ENCODE results near the gene COMMD7. TPM values are rescaled to one million over a fixed set of nuclear protein-coding genes. Genes with fewer than 3 reads are reported as not detected.

Gene COMMD7
- total RNA-seq, 1 donor from 2014 or later = 72.3 TPM

- no peaks in the 10 kb centered on the region for H3K27me3 Mint-ChIP-seq
- H3K4me1 Mint-ChIP-seq (ENCODE audit: unreplicated experiment) = peaks cover 28% of the 10 kb centered on the region
- H3K4me3 Mint-ChIP-seq = no peak overlapping the region
- DNase-seq (ENCODE audit: extremely low spot score, unreplicated experiment) = no peak
- no peak overlapping the region for H3K27ac Mint-ChIP-seq
- H3K9me3 Mint-ChIP-seq = no peaks in the 10 kb centered on the region
- TF ChIP-seq CTCF (conservative IDR thresholded peaks at IDR 0.05) = no peak
- H3K36me3 Mint-ChIP-seq = no peaks in the 10 kb centered on the region
Measured at GRCh38 chr20:32670773-32671455, 72.4 kb downstream of the COMMD7 start.

GRCh38 chr20:32667027-32667426, 76.2 kb downstream of the COMMD7 start:
- Mint-ChIP-seq H3K36me3 (no peaks in the 10 kb centered on the region), H3K4me3 (no peak overlapping the region), H3K27ac (peak overlapping the region; percentile 55), H3K9me3 (no peaks in the 10 kb centered on the region), H3K27me3 (no peaks in the 10 kb centered on the region), H3K4me1 (ENCODE audit: unreplicated experiment) (peaks cover 27% of the 10 kb centered on the region)
- no peak for TF ChIP-seq CTCF (conservative IDR thresholded peaks at IDR 0.05)
- no peak for DNase-seq (ENCODE audit: extremely low spot score, unreplicated experiment)

DNA sequence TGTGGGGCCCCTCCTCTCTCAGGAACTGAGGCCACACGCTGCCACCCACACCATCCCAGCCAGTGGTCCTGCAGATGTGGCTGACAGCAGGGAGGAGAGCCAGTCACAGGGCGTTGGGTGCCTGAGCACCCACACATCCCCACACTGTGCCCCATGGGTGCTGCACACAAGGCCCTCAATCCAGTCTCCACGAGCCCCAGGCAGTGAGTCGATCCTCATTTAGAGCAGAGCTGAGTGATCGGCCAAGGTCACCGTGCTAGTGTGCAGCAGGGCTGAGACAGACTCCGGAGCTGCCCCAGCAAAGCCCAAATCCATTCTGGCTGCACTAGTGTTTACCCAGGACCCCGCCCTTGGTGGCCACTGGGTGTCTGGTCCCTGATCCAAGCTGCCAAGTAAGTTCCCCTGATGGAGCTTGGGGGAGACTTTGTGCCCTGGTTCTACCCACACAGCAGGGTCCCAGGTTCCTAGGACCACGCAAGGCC, 78.5 kb downstream of the COMMD7 start:
- no peak for TF ChIP-seq CTCF (conservative IDR thresholded peaks at IDR 0.05)
- Mint-ChIP-seq H3K9me3 (no peaks in the 10 kb centered on the region), H3K27me3 (no peaks in the 10 kb centered on the region), H3K4me1 (ENCODE audit: unreplicated experiment) (peaks cover 27% of the 10 kb centered on the region), H3K27ac (no peak overlapping the region), H3K4me3 (no peak overlapping the region), H3K36me3 (no peaks in the 10 kb centered on the region)
- no peak for DNase-seq (ENCODE audit: extremely low spot score, unreplicated experiment)

DNA sequence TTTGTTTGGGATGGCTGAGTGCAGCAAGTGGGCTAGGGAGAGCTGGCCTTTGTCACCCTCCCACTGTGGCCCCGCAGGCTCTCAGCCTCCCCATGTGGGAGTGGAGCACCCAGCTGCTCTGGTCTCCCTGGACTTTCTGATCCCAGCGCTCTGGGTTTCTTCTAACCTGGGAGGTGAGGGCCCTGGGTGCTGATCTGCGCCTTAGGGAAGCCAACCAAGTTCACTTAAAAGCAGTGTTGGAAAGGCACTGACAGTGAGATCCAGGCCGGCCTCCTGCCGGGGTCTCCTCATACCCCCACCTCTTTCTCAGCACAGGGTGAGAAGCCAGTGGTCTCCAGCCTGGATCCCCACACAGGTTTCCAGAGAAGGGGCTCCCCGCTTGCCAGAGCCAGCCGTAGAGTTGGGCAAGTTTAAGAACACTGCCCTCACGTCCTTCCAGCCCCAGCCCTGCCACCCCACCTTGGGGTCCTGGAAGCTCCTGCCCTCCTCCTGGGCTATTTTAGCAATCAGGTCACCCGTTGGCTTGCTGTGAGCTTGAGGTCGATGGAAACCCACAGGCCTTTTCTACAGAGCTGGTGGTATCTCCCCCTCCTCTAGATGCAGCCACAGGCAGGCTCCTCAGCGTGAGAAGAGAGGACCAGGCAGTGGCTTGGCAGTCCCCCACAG, 79.1 kb downstream of the COMMD7 start:
- Mint-ChIP-seq H3K27me3 (no peaks in the 10 kb centered on the region), H3K9me3 (no peaks in the 10 kb centered on the region), H3K4me1 (ENCODE audit: unreplicated experiment) (peaks cover 27% of the 10 kb centered on the region), H3K27ac (no peak overlapping the region), H3K36me3 (no peaks in the 10 kb centered on the region), H3K4me3 (no peak overlapping the region)
- no peak for DNase-seq (ENCODE audit: extremely low spot score, unreplicated experiment)
- TF ChIP-seq CTCF (conservative IDR thresholded peaks at IDR 0.05) = no peak

DNA sequence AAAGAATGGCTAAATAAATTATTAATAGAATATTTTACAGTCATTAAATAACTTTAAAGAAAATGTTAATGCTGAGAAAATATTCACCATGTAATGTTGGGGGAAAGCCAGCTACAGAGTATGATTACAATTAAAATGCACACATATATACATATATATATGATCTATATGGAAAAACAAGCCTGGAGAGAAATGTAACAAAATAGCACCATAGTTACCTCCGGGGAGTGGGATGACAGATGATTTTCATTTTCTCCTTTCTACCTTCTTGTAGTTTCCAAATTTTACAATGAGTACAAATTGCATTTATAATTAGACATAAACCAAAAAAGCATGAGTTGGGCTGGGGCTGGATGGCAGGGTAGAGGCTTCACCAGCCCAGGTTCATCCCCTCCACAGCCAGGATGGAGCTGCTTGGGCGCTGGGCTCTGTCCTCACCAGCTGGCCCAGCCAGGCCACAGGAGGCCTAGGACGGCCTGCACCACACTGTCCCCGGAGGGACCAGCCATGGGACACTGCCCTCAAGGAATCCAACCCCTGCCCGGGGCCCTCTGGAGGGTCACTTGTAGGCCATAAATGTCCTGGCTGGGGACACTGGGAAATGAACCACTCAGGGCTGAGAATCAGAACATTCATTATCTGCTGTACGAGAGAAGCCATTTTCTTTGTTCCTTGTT, 79.8 kb downstream of the COMMD7 start:
- no peaks in the 10 kb centered on the region for H3K27me3 Mint-ChIP-seq
- no peak for DNase-seq (ENCODE audit: extremely low spot score, unreplicated experiment)
- H3K27ac Mint-ChIP-seq = no peak overlapping the region
- peaks cover 27% of the 10 kb centered on the region for H3K4me1 Mint-ChIP-seq (ENCODE audit: unreplicated experiment)
- no peak for TF ChIP-seq CTCF (conservative IDR thresholded peaks at IDR 0.05)
- no peaks in the 10 kb centered on the region for H3K36me3 Mint-ChIP-seq
- no peak overlapping the region for H3K4me3 Mint-ChIP-seq
- no peaks in the 10 kb centered on the region for H3K9me3 Mint-ChIP-seq

Data from type B pancreatic cell (in vitro differentiated cells).